ENCODE measurements around the gene PSTPIP1. TPM values are rescaled to one million over a fixed set of nuclear protein-coding genes. Genes with fewer than 3 reads are reported as not detected.

Gene PSTPIP1
- total and polyA plus RNA-seq, 2 of the 4 experiments (the other 2 are of a cell fraction): 0.36 to 1.1 TPM

GRCh38 chr15:77017761-77018720 is 23.1 kb downstream of the PSTPIP1 start:
- H3K18ac ChIP-seq (ENCODE audit: low read depth, low read length): no peak overlapping the region
- H3K23ac ChIP-seq (ENCODE audit: low read depth, low read length): no peak overlapping the region
- no peak overlapping the region for H2BK5ac ChIP-seq (ENCODE audit: low read depth, low read length, poor library complexity, severe bottlenecking)
- H2AFZ ChIP-seq (replicated peaks; ENCODE audit: low read length, poor library complexity): peak overlapping the region; percentile 36
- peaks cover 12% of the 10 kb centered on the region for H3K27me3 ChIP-seq (ENCODE audit: control insufficient read depth, insufficient read depth, low read length)
- dilution Hi-C loops (cut with HindIII; ENCODE audit: low sequenced_read_pairs, unreplicated experiment) (no loop called here), in situ Hi-C loops (cut with MboI; ENCODE audit: low sequenced_read_pairs) (no loop called here), intact Hi-C loops (cut with micrococcal nuclease) (no loop called here)
- POLR2A ChIA-PET (ENCODE audit: unreplicated experiment): no interaction called here
- H2AK5ac ChIP-seq (ENCODE audit: low read depth, low read length): no peak overlapping the region
- H2AK9ac ChIP-seq (replicated peaks; ENCODE audit: low read depth, low read length, poor library complexity): no peak overlapping the region
- ATAC-seq (ENCODE audit: low read depth) (no peak), DNase-seq (no peak)
- no peak overlapping the region for H3K9ac ChIP-seq (ENCODE audit: low read depth, low read length)
- H3K79me1 ChIP-seq (ENCODE audit: low read depth in 1 of 2, low read length in 2 of 2): no peaks in the 10 kb centered on the region
- H3K9me3 ChIP-seq (ENCODE audit: control insufficient read depth, insufficient read depth, low read length): no peaks in the 10 kb centered on the region
- no peak overlapping the region for H3K4me2 ChIP-seq (ENCODE audit: low read depth, low read length)
- no peak overlapping the region for H4K5ac ChIP-seq (ENCODE audit: low read depth, low read length)
- no peak overlapping the region for H3K4ac ChIP-seq (ENCODE audit: low read depth, low read length)
- H3K9me1 ChIP-seq (ENCODE audit: insufficient read depth, low read length): peaks cover 14% of the 10 kb centered on the region
- 87% methylated on average over 10 of the region's 20 CpGs; no CpG with 5 or more reads in 1 of the 2 experiments for WGBS, 2 experiments (ENCODE audit: extremely low coverage in 2 of 2, insufficient read length in 1 of 2)
- H2BK120ac ChIP-seq (ENCODE audit: low read depth, low read length): no peak overlapping the region
- no peak overlapping the region for H3K27ac ChIP-seq (ENCODE audit: insufficient read depth, low read length)
- H2BK20ac ChIP-seq (ENCODE audit: low read depth, low read length): no peak overlapping the region
- no peaks in the 10 kb centered on the region for H3K36me3 ChIP-seq (ENCODE audit: control insufficient read depth, insufficient read depth, low read length)
- no peak overlapping the region for H2BK15ac ChIP-seq (ENCODE audit: low read depth, low read length)
- CTCF ChIA-PET: no interaction called here
- H4K8ac ChIP-seq (ENCODE audit: low read depth in 2 of 2, low read length in 2 of 2): no peak overlapping the region
- no TSS peak for BruUV-seq (replicated peaks)
- H4K91ac ChIP-seq (ENCODE audit: insufficient read depth, low read depth, low read length): no peak overlapping the region
- no peak overlapping the region for H3K14ac ChIP-seq (replicated peaks; ENCODE audit: low read depth, low read length)
- no peak overlapping the region for H3K56ac ChIP-seq (ENCODE audit: extremely low read depth, insufficient read depth, low read length)
- H4K20me1 ChIP-seq (ENCODE audit: insufficient read depth, low read length): no peaks in the 10 kb centered on the region
- H3K4me3 ChIP-seq (ENCODE audit: insufficient read depth, low read depth, low read length): no peak overlapping the region
- peaks cover 12% of the 10 kb centered on the region for H3K4me1 ChIP-seq (ENCODE audit: control insufficient read depth, insufficient read depth, low read length)
- no peak for TF ChIP-seq NFE2L2 (IDR thresholded peaks at IDR 0.05; ENCODE audit: low read depth, low read length)
- TF ChIP-seq CEBPB (IDR thresholded peaks at IDR 0.05; ENCODE audit: low read depth, low read length): no peak
- TF ChIP-seq FOS (IDR thresholded peaks at IDR 0.05; ENCODE audit: low read depth, low read length): no peak
- TF ChIP-seq BHLHE40 (IDR thresholded peaks at IDR 0.05; ENCODE audit: low read depth, low read length): no peak
- no peak for TF ChIP-seq ELK1 (IDR thresholded peaks at IDR 0.05; ENCODE audit: borderline replicate concordance, low read depth, low read length)
- TF ChIP-seq, protein P1, sequence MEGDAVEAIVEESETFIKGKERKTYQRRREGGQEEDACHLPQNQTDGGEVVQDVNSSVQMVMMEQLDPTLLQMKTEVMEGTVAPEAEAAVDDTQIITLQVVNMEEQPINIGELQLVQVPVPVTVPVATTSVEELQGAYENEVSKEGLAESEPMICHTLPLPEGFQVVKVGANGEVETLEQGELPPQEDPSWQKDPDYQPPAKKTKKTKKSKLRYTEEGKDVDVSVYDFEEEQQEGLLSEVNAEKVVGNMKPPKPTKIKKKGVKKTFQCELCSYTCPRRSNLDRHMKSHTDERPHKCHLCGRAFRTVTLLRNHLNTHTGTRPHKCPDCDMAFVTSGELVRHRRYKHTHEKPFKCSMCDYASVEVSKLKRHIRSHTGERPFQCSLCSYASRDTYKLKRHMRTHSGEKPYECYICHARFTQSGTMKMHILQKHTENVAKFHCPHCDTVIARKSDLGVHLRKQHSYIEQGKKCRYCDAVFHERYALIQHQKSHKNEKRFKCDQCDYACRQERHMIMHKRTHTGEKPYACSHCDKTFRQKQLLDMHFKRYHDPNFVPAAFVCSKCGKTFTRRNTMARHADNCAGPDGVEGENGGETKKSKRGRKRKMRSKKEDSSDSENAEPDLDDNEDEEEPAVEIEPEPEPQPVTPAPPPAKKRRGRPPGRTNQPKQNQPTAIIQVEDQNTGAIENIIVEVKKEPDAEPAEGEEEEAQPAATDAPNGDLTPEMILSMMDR (conservative IDR thresholded peaks at IDR 0.05; ENCODE audit: low read depth, low read length): no peak
- no peak for TF ChIP-seq MAFK (IDR thresholded peaks at IDR 0.05; ENCODE audit: low read depth, low read length)
- no peak for TF ChIP-seq SMC3 (IDR thresholded peaks at IDR 0.05; ENCODE audit: low read depth, low read length)
- TF ChIP-seq POLR2A (IDR thresholded peaks at IDR 0.05; ENCODE audit: low read depth, low read length): no peak
